MV-4-11 (cell line): ENCODE data around the gene SEMA4B.
"Not testable (repeated sequence)": the region's sequence is repeated elsewhere in the genome, so short reads cannot be mapped to it uniquely, and the experiment has no call there.

Source experiments
- DNase-seq: peaks from one replicate; lab custom pipeline; 2025; lab: John Stamatoyannopoulos, UW

SEMA4B gene

DNA sequence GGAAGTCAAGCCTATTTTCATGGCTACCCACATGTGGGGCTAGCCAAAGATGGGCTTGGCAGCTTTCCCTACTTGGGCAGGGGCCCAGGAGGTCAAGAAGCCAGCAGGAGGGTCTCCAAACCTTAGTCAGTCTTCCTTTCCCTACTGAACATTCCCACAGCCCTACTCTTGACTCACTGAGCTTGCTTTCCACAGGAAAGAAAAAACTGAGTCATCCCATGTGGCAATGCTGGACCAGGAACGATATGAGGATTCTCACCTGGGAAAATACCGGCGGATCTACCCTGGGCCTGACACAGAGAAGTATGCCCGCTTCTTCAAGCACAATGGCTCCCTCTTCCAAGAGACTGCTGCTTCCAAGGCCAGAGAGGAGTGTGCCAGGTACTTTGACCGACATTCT is 60.7 kb downstream of the SEMA4B start:
- DNase-seq = no peak

DNA sequence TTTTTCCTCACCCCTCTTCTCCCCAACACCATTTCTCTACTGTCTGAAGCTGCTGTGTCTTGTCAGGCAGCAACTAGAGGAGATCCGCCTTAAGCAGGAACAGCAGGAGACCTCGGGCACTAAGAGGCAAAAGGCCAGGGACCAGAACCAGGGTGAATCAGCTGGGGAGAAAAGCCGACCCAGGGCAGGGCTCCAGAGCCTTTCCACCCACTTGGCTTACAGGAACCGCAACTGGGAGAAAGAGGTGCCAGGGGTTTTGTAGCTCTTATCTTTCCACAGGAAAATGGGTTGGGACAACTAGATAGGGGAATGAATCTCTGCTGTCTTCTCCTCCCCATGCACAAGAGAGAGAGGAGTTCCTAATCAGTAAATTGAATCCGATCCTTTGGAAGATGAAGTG is 61.3 kb downstream of the SEMA4B start:
- no peak for DNase-seq

DNA sequence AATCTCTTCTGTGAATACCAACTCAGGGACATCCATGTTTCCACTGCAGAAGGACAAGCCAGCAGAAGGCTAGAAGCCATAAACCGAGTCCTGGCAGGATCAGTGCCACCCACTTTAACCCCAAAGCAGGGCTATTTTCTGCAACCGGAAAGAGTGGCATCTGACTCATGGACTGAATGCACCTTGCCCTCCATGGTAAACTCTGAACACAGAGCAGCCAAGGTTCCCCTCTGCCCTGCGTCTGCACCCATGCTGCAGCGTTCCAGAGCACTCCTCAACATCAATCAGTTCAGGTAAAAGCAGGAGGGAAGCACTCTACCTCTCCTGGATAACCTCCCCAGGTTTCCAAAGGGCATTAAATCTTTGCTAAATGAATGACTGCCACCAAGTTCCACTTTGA is 63.5 kb downstream of the SEMA4B start:
- peak; percentile 36 for DNase-seq

DNA sequence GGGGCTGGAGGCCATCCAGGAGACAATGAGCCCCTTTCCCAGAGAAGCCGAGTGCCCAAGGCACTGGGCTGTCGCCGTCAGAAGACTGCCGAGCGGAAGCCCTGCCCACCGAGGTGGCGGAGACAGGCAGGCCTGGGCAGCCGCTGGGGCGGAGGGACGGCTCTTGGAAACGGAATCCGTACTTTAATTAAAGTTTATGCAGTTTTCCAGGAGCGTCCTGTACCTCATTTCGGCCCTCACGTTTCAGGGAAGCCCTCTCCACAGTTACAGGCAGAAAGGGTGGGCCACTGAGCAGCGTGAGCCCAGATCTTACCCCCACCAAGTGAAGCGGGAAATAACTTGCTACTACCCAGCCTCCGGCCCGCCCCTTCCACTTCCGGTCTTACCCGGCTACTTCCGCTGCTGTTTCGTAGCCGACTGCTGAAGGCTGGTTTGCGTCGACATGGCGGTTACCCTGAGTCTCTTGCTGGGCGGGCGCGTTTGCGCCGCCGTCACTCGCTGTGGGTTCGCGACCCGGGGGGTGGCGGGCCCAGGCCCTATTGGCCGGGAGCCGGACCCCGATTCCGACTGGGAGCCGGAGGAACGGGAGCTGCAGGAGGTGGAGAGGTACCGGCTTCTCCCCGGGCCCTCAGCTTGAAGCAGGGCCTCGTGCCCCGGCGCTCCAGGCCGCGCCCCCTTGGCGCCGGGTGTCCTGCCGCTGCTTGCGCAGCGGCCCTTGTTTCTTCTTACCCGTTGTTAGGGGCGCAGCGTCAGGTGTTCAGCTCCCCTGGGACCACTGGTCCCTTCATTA is 64.3 kb downstream of the SEMA4B start, which contains the start of gene NGRN:
NGRN (plus strand) TSS at position 402 of the 790 bp plus-strand sequence; CDS start at position 443, 41 bp downstream.
- DNase-seq = peak; percentile 90

DNA sequence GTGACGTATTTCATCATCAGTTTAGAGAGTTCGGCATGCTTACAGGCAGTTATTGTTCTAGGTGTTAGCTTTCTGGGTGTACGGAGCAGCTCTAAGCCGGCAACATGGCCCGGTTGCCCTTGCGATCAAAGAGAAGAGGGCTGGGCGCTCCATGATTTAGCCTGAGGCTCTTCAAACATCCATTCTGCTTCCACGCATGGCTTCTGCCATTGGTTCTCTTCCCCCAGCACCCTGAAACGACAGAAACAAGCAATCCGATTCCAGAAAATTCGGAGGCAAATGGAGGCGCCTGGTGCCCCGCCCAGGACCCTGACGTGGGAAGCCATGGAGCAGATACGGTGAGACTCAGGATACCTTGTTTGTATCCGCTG is 64.9 kb downstream of the SEMA4B start:
- DNase-seq = peak; percentile 10

DNA sequence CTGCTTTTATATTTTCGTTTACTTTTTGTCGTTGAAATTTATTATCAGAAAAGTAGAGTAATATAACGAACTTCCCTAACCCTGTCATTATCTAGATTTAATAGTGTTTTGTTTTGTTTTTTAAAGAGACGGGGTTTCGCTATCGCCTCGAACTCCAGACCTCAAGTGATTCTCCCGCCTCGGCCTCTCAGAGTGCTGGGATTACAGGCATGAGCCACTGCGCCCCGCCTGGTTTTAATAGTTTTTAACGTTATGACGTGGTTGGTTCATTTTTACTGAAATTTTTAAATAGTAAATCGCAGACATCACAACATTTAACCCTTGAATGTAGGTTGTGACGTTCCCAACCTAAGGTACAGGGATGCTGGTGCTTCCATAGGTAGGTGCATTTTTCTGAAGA is 65.4 kb downstream of the SEMA4B start:
- DNase-seq = peak; percentile 10

DNA sequence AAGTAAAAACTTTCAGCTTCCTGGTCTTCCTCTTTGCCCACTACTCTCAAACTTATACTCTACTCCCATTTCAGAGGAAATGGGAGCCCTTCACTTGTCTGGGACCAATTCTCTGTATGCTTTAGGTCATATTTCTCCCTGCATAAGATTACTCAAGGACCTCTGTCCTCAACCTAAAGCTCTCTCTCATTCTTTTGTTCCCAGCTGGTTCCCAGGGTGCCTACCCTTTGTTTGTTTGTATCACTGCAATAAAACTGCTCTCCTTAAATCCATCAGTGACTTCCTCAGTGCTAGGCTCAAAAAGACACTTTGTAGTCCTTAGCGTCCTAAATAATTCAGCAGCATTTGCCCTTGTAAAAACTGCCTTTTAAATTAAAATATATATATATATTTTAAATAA is 67.3 kb downstream of the SEMA4B start:
- no peak for DNase-seq

DNA sequence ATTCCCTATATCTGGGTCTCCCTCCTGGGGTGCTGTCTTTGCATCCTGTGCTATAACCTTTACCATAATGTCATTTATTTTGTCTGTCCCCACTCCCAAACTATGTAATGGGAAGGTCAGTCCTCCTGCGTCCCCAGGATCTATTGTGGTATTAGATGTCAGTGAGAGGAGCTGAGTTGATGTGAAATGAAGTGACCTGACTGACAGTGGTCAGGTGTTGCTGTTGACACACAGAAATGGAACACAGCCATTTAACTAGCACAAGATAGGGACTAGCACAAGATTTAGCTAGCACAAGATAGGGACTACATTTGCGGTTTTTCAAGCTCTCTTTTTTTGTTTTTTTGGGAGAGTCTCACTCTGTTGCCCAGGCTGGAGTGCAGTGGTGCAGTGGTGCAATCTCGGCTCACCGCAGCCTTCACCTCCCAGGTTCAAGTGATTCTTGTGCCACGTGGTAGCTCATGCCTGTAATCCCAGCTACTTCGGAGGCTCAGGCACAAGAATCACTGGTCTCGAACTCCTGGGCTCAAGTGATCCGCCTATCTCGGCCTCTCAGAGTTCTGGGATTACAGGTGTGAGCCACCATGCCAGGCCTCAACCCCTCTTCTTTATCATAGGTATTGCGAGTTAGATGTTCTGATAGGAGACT is 69.5 kb downstream of the SEMA4B start:
- no peak for DNase-seq

DNA sequence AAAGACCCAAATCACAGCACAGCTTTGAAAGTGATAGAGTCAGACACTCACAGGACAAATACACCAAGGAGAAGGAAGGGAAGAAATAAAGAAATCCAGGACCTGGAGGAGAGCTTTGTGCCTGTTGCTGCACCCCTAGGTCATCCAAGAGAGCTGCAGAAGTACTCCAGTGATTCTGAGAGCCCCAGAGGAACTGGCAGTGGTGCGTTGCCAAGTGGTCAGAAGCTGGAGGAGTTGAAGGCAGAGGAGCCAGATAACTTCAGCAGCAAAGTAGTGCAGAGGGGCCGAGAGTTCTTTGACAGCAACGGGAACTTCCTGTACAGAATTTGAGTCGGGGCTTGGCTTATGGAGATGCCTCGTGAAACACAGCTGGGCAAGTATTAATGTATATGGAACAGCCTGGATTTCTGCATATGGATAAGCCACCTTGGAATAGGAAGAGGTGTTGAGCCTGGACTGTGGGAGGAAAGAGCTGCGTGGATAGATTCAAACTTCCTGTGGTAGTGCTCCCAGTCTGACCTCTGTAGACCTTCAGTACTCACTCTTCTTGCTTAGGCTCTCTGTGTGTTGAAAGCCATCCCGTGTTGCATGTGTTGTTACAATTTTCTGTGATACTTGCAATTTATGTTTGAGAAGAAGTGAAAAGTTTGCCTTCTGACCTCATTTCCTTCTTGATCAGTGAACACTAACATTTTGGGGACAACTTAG is 70.5 kb downstream of the SEMA4B start:
- DNase-seq = no peak

DNA sequence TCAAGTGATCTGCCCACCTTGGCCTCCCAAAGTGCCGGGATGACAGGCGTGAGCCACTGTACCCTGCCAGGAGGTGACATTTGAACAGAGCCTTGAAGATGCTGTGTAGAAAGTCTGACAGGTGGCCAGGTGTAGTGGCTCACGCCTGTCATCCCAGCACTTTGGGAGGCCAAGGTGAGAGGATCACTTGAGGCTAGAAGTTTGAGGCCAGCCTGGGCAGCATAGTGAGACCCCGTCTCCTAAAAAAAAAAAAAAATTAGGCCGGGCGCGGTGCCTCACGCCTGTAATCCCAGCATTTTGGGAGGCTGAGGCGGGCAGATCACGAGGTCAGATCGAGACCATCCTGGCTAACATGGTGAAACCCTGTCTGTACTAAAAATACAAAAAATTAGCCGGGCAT is 77.3 kb downstream of the SEMA4B start:
- not testable (repeated sequence) for DNase-seq
